Mucosa of stomach (tissue), 1 donor: ENCODE data around the gene TENT5A.
"Not testable (repeated sequence)": the region's sequence is repeated elsewhere in the genome, so short reads cannot be mapped to it uniquely, and the experiment has no call there.

Source experiments
- H3K27me3 ChIP-seq: one replicate; pipeline ENCODE4 v1.7.0; 2013; ENCODE audit warnings: mild to moderate bottlenecking, low read length; ENCODE audit not compliant: control insufficient read depth, insufficient read depth
- H3K36me3 ChIP-seq: one replicate; pipeline ENCODE4 v1.7.0; 2013; ENCODE audit warnings: low read length; ENCODE audit not compliant: control insufficient read depth, insufficient read depth
- H3K4me1 ChIP-seq: one replicate; pipeline ENCODE4 v1.7.0; 2013; ENCODE audit warnings: mild to moderate bottlenecking, low read length; ENCODE audit not compliant: control insufficient read depth, insufficient read depth
- H3K4me3 ChIP-seq: one replicate; pipeline ENCODE4 v1.7.0; 2013; ENCODE audit warnings: low read length
- H3K9ac ChIP-seq: one replicate; pipeline ENCODE4 v1.7.0; 2013; ENCODE audit warnings: mild to moderate bottlenecking, low read length, moderate library complexity
- H3K9me3 ChIP-seq: one replicate; pipeline ENCODE4 v1.7.0; 2013; ENCODE audit warnings: mild to moderate bottlenecking, low read length, moderate library complexity; ENCODE audit not compliant: control insufficient read depth
- donor health status: Pancreatic carcinoma.

Gene TENT5A

GRCh38 chr6:81744131-81744530 is 8.3 kb downstream of the TENT5A start:
- Histone ChIP-seq H3K9ac (no peak overlapping the region), H3K4me3 (no peak overlapping the region), H3K9me3 (no peaks in the 10 kb centered on the region), H3K4me1 (peaks cover 3% of the 10 kb centered on the region), H3K36me3 (no peaks in the 10 kb centered on the region), H3K27me3 (no peaks in the 10 kb centered on the region)

- peaks cover 3% of the 10 kb centered on the region for H3K4me1 ChIP-seq
- H3K4me3 ChIP-seq = no peak overlapping the region
- no peaks in the 10 kb centered on the region for H3K27me3 ChIP-seq
- no peak overlapping the region for H3K9ac ChIP-seq
- no peaks in the 10 kb centered on the region for H3K36me3 ChIP-seq
- no peaks in the 10 kb centered on the region for H3K9me3 ChIP-seq
Observed at GRCh38 chr6:81743649-81744048, 8.8 kb downstream of the TENT5A start.

- Histone ChIP-seq H3K27me3 (no peaks in the 10 kb centered on the region), H3K9ac (no peak overlapping the region), H3K4me1 (no peaks in the 10 kb centered on the region), H3K4me3 (no peak overlapping the region), H3K9me3 (no peaks in the 10 kb centered on the region), H3K36me3 (no peaks in the 10 kb centered on the region)
Observed at GRCh38 chr6:81741689-81742088, 10.8 kb downstream of the TENT5A start.

- H3K4me1 ChIP-seq, H3K36me3 ChIP-seq, H3K9me3 ChIP-seq, H3K4me3 ChIP-seq, H3K27me3 ChIP-seq, H3K9ac ChIP-seq: not testable (repeated sequence)
Observed at GRCh38 chr6:81740591-81740990, 11.9 kb downstream of the TENT5A start.

GRCh38 chr6:81739230-81740195 is 13.0 kb downstream of the TENT5A start:
- Histone ChIP-seq H3K4me3 (no peak overlapping the region), H3K27me3 (no peaks in the 10 kb centered on the region), H3K36me3 (no peaks in the 10 kb centered on the region), H3K9me3 (no peaks in the 10 kb centered on the region), H3K9ac (no peak overlapping the region), H3K4me1 (no peaks in the 10 kb centered on the region)

GRCh38 chr6:81736428-81736827 is 16.1 kb downstream of the TENT5A start:
- Histone ChIP-seq H3K9ac (no peak overlapping the region), H3K27me3 (no peaks in the 10 kb centered on the region), H3K9me3 (no peaks in the 10 kb centered on the region), H3K4me1 (no peaks in the 10 kb centered on the region), H3K36me3 (no peaks in the 10 kb centered on the region), H3K4me3 (no peak overlapping the region)

- H3K4me1 ChIP-seq = no peaks in the 10 kb centered on the region
- no peaks in the 10 kb centered on the region for H3K36me3 ChIP-seq
- no peak overlapping the region for H3K4me3 ChIP-seq
- H3K9me3 ChIP-seq = no peaks in the 10 kb centered on the region
- no peak overlapping the region for H3K9ac ChIP-seq
- no peaks in the 10 kb centered on the region for H3K27me3 ChIP-seq
Observed at GRCh38 chr6:81735756-81736380, 16.6 kb downstream of the TENT5A start.

- Histone ChIP-seq H3K27me3 (no peaks in the 10 kb centered on the region), H3K9me3 (no peaks in the 10 kb centered on the region), H3K36me3 (no peaks in the 10 kb centered on the region), H3K4me1 (no peaks in the 10 kb centered on the region), H3K9ac (no peak overlapping the region), H3K4me3 (no peak overlapping the region)
Observed at GRCh38 chr6:81734500-81735150, 17.9 kb downstream of the TENT5A start.

GRCh38 chr6:81734081-81734480 is 18.4 kb downstream of the TENT5A start:
- H3K9ac ChIP-seq = no peak overlapping the region
- no peaks in the 10 kb centered on the region for H3K27me3 ChIP-seq
- H3K4me3 ChIP-seq = no peak overlapping the region
- no peaks in the 10 kb centered on the region for H3K36me3 ChIP-seq
- no peaks in the 10 kb centered on the region for H3K9me3 ChIP-seq
- H3K4me1 ChIP-seq = no peaks in the 10 kb centered on the region

GRCh38 chr6:81731814-81732213 is 20.7 kb downstream of the TENT5A start:
- H3K36me3 ChIP-seq = no peaks in the 10 kb centered on the region
- no peaks in the 10 kb centered on the region for H3K4me1 ChIP-seq
- no peaks in the 10 kb centered on the region for H3K27me3 ChIP-seq
- H3K9ac ChIP-seq = no peak overlapping the region
- no peak overlapping the region for H3K4me3 ChIP-seq
- H3K9me3 ChIP-seq = no peaks in the 10 kb centered on the region

GRCh38 chr6:81727876-81728517 is 24.5 kb downstream of the TENT5A start:
- Histone ChIP-seq H3K9me3 (no peaks in the 10 kb centered on the region), H3K4me3 (no peak overlapping the region), H3K4me1 (no peaks in the 10 kb centered on the region), H3K9ac (no peak overlapping the region), H3K36me3 (no peaks in the 10 kb centered on the region), H3K27me3 (no peaks in the 10 kb centered on the region)

GRCh38 chr6:81725127-81725526 is 27.4 kb downstream of the TENT5A start:
- Histone ChIP-seq H3K9me3 (no peaks in the 10 kb centered on the region), H3K4me1 (no peaks in the 10 kb centered on the region), H3K9ac (no peak overlapping the region), H3K36me3 (no peaks in the 10 kb centered on the region), H3K27me3 (no peaks in the 10 kb centered on the region), H3K4me3 (no peak overlapping the region)
